ENCODE data around the gene PLEK2. TPM values are rescaled to one million over a fixed set of nuclear protein-coding genes. Genes with fewer than 3 reads are reported as not detected.

Gene PLEK2
- polyA plus RNA-seq, 1 donor (not counting 4 experiments of a cell fraction or from before 2014, with no cell fraction given), result 219 TPM

GRCh38 chr14:67446371-67447032, 34.5 kb upstream of the PLEK2 start:
- dilution Hi-C loops (cut with MboI; ENCODE audit: extremely low pct_ligation_motif_present, low sequenced_read_pairs), result no loop called here
- Histone ChIP-seq H3K36me3 (ENCODE audit: control insufficient read depth in 2 of 2, extremely low read depth in 1 of 2, insufficient read depth in 2 of 2, low read length in 2 of 2) (no peaks in the 10 kb centered on the region), H2AFZ (ENCODE audit: control insufficient read depth, low read length) (peak overlapping the region; percentile 54), H3K9me1 (ENCODE audit: control insufficient read depth, extremely low read depth, insufficient read depth, low read length) (no peaks in the 10 kb centered on the region), H4K20me1 (ENCODE audit: control insufficient read depth, extremely low read depth, insufficient read depth, low read length) (no peaks in the 10 kb centered on the region), H3K9me3 (ENCODE audit: control insufficient read depth, low read depth, low read length) (peaks cover 2% of the 10 kb centered on the region), H3K9ac (ENCODE audit: control insufficient read depth, extremely low read depth, insufficient read depth, low read length) (no peak overlapping the region), H3K4me1 (ENCODE audit: control insufficient read depth, extremely low read depth, insufficient read depth, low read length) (peaks cover 46% of the 10 kb centered on the region), H3K4me3 (ENCODE audit: control insufficient read depth in 2 of 3, extremely low read depth in 1 of 3, insufficient read depth in 2 of 3, low read depth in 1 of 3, low read length in 3 of 3) (no peak overlapping the region), H3K4me2 (ENCODE audit: control insufficient read depth, extremely low read depth, insufficient read depth, low read depth, low read length) (peak overlapping the region; percentile 10), H3K27me3 (ENCODE audit: control insufficient read depth, extremely low read depth, insufficient read depth, low read length) (no peaks in the 10 kb centered on the region), H3K79me2 (ENCODE audit: control insufficient read depth, insufficient read depth, low read length) (no peaks in the 10 kb centered on the region), H3K27ac (ENCODE audit: control insufficient read depth, insufficient read depth, low read length) (no peak overlapping the region)
- TF ChIP-seq, protein P1, sequence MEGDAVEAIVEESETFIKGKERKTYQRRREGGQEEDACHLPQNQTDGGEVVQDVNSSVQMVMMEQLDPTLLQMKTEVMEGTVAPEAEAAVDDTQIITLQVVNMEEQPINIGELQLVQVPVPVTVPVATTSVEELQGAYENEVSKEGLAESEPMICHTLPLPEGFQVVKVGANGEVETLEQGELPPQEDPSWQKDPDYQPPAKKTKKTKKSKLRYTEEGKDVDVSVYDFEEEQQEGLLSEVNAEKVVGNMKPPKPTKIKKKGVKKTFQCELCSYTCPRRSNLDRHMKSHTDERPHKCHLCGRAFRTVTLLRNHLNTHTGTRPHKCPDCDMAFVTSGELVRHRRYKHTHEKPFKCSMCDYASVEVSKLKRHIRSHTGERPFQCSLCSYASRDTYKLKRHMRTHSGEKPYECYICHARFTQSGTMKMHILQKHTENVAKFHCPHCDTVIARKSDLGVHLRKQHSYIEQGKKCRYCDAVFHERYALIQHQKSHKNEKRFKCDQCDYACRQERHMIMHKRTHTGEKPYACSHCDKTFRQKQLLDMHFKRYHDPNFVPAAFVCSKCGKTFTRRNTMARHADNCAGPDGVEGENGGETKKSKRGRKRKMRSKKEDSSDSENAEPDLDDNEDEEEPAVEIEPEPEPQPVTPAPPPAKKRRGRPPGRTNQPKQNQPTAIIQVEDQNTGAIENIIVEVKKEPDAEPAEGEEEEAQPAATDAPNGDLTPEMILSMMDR (optimal IDR thresholded peaks at IDR 0.05 in 1 of 3, IDR thresholded peaks at IDR 0.05 in 1 of 3, conservative IDR thresholded peaks at IDR 0.05 in 1 of 3; ENCODE audit: extremely low read depth in 1 of 3, insufficient read depth in 2 of 3, low read length in 3 of 3), result no peak
- TF ChIP-seq EZH2 (IDR thresholded peaks at IDR 0.05; ENCODE audit: low read length), result no peak
- FAIRE-seq, result peak; percentile 46
- no peak for DNase-seq (ENCODE audit: low read depth, low spot score)

GRCh38 chr14:67444395-67444794, 32.4 kb upstream of the PLEK2 start:
- dilution Hi-C loops (cut with MboI; ENCODE audit: extremely low pct_ligation_motif_present, low sequenced_read_pairs), result no loop called here
- H3K9me3 ChIP-seq (ENCODE audit: control insufficient read depth, low read depth, low read length), result no peaks in the 10 kb centered on the region
- peak overlapping the region; percentile 89 for H3K27ac ChIP-seq (ENCODE audit: control insufficient read depth, insufficient read depth, low read length)
- H2AFZ ChIP-seq (ENCODE audit: control insufficient read depth, low read length), result peak overlapping the region; percentile 17
- no peaks in the 10 kb centered on the region for H4K20me1 ChIP-seq (ENCODE audit: control insufficient read depth, extremely low read depth, insufficient read depth, low read length)
- H3K4me3 ChIP-seq (ENCODE audit: control insufficient read depth in 2 of 3, extremely low read depth in 1 of 3, insufficient read depth in 2 of 3, low read depth in 1 of 3, low read length in 3 of 3), result peak overlapping the region in 2 of 3 experiments; percentile 25 to 39
- peak overlapping the region; percentile 36 for H3K9ac ChIP-seq (ENCODE audit: control insufficient read depth, extremely low read depth, insufficient read depth, low read length)
- H3K27me3 ChIP-seq (ENCODE audit: control insufficient read depth, extremely low read depth, insufficient read depth, low read length), result no peaks in the 10 kb centered on the region
- H3K36me3 ChIP-seq (ENCODE audit: control insufficient read depth in 2 of 2, extremely low read depth in 1 of 2, insufficient read depth in 2 of 2, low read length in 2 of 2), result no peaks in the 10 kb centered on the region
- TF ChIP-seq, protein P1 (optimal IDR thresholded peaks at IDR 0.05 in 1 of 3, IDR thresholded peaks at IDR 0.05 in 1 of 3, conservative IDR thresholded peaks at IDR 0.05 in 1 of 3; ENCODE audit: extremely low read depth in 1 of 3, insufficient read depth in 2 of 3, low read length in 3 of 3), result no peak
- no peak for TF ChIP-seq EZH2 (IDR thresholded peaks at IDR 0.05; ENCODE audit: low read length)
- H3K9me1 ChIP-seq (ENCODE audit: control insufficient read depth, extremely low read depth, insufficient read depth, low read length), result no peaks in the 10 kb centered on the region
- H3K79me2 ChIP-seq (ENCODE audit: control insufficient read depth, insufficient read depth, low read length), result no peaks in the 10 kb centered on the region
- FAIRE-seq, result no peak
- H3K4me2 ChIP-seq (ENCODE audit: control insufficient read depth, extremely low read depth, insufficient read depth, low read depth, low read length), result peak overlapping the region; percentile 84
- peak; percentile 63 for DNase-seq (ENCODE audit: low read depth, low spot score)
- peaks cover 57% of the 10 kb centered on the region for H3K4me1 ChIP-seq (ENCODE audit: control insufficient read depth, extremely low read depth, insufficient read depth, low read length)
